Heart right ventricle (tissue), 16 donors: ENCODE data around the gene DHH. TPM values are rescaled to one million over a fixed set of nuclear protein-coding genes. Genes with fewer than 3 reads are reported as not detected.

Experiments
- ATAC-seq, 8 donors: fragments of 200-7000 bp; cut with Tn5 transposase; one replicate each; pipeline ENCODE4 v1.9.1; 2020; ENCODE audit warnings: mild to moderate bottlenecking in 8 of 8, moderate library complexity in 8 of 8, moderate number of reproducible peaks in 1 of 8
- DNase-seq, 2 donors: peaks; one replicate each; pipeline ENCODE4 v3.0.0-alpha.2; 2020
- H3K27ac ChIP-seq, 10 donors: fragments of 200-600 bp; sonication (generic) in 2 of 10; one replicate each; pipeline versions ENCODE4 v1.5.0 to v1.8.0; 2020 to 2022; ENCODE audit warnings: mild to moderate bottlenecking in 3 of 10
- H3K27me3 ChIP-seq, 7 donors: fragments of 200-600 bp; one replicate each; pipeline ENCODE4 v1.8.0; 2021 to 2022; ENCODE audit warnings: mild to moderate bottlenecking in 2 of 7
- H3K36me3 ChIP-seq, 9 donors: fragments of 200-600 bp; sonication (generic) in 1 of 9; one replicate each; pipeline versions ENCODE4 v1.5.0 to v1.8.0; 2020 to 2022; ENCODE audit warnings: mild to moderate bottlenecking in 2 of 9
- H3K4me1 ChIP-seq, 9 donors: fragments of 200-600 bp; sonication (generic) in 1 of 9; one replicate each; pipeline versions ENCODE4 v1.5.0 to v1.8.0; 2020 to 2022; ENCODE audit warnings: mild to moderate bottlenecking in 4 of 9
- H3K4me3 ChIP-seq, 10 donors: fragments of 200-600 bp; sonication (generic) in 2 of 10; one replicate each; pipeline versions ENCODE4 v1.5.0 to v1.8.0; 2020 to 2022; ENCODE audit warnings: mild to moderate bottlenecking in 7 of 10, moderate library complexity in 2 of 10
- H3K9me3 ChIP-seq, 11 donors: fragments of 200-600 bp in 10 of 11; sonication (generic) in 2 of 11; one replicate each; pipeline versions ENCODE4 v1.5.0 to v1.8.0; 2013 to 2022; ENCODE audit warnings: mild to moderate bottlenecking in 2 of 11, control low read depth in 1 of 11, moderate library complexity in 1 of 11
- WGBS, 2 donors: extraction: QIAGEN DNeasy Blood & Tissue Kit; methylation state at CpG; one replicate each; pipeline ENCODE4 v1.1.7; 2013; ENCODE audit warnings: inconsistent platforms in 1 of 2; 5-methylcytosine and 5-hydroxymethylcytosine counted together
- intact Hi-C, 10 donors: fragments of 100-400 bp; cut with DNase I; formaldehyde crosslinking; loops; one replicate each; pipeline versions ENCODE4 v1.11.1 to v1.14.2; 2022
- polyA plus RNA-seq, 2 donors: library from polyadenylated mRNA; stranded (reverse); fragments of 200-250 nt; gene quantifications; one replicate each; pipeline ENCODE4 v1.2.3, GENCODE V29; 2013
- total RNA-seq, 10 donors: library from RNA; stranded (reverse); fragmentation: NEBNext Ultra II Directional in 3 of 10; extraction: Animal tissue kit (Norgen Biotek cat#: 25700) in 3 of 10; gene quantifications; one replicate each; pipeline versions ENCODE4 v1.2.1 to v1.2.4, GENCODE V29; 2021 to 2023
- TF ChIP-seq, protein P1 (sequence below), 9 donors: fragments of 200-600 bp; sonication (generic) in 2 of 9; IDR thresholded peaks; one replicate each; pipeline versions ENCODE4 v1.5.0 to v1.8.0; 2021 to 2022; ENCODE audit warnings: antibody characterized with exemption in 9 of 9, mild to moderate bottlenecking in 5 of 9, moderate library complexity in 1 of 9
- donor health status: Arrhythmogenic right ventricular cardiomyopathy.
- donor health status: ischemic (EF 13 %, LVEDD 7.1; RV severe dilation, severe dysfunction).
- donor health status: healthy with polysubstance abuse.
- donor health status: DM: no; HTN: yes; CAD: no.
- donor health status: DM: no; HTN: no; CAD: no.
- donor health status: ischemic (EF 25% LVEDD 6.9; RV normal size, moderate dysfunction).
- donor health status: ischemic (EF 25% LVEDD 5.7; RV mildly dilated, moderate dysfunction).
- donor health status: healthy.
- donor health status: DM: yes; HTN: yes; CAD: no.
- donor health status: Ischemic cardiomyopathy.
- donor health status: ischemic (EF 35%, LVEDD 5.7; RV mildly dilated, moderate dysfunction).
- donor health status: nonischemic (EF 11% LVEDD 7.7; RV severe dilation, severe dysfunction).
- donor health status: DM: yes; HTN: yes; CAD: no.
- donor health status: PGD.
- donor health status: ischemic (EF 29% LVEDD 5.4; RV normal size, mild dysfunction).
- donor health status: nonischemic (EF 23%, LVEDD 6.1; RV moderate dilation, normal function).

Gene DHH
- total and polyA plus RNA-seq, 12 donors: 0.32 to 1.6 (median 0.74) TPM

- DNase-seq: peak in 1 of 2 donors; percentile 72
- TF ChIP-seq, protein P1, sequence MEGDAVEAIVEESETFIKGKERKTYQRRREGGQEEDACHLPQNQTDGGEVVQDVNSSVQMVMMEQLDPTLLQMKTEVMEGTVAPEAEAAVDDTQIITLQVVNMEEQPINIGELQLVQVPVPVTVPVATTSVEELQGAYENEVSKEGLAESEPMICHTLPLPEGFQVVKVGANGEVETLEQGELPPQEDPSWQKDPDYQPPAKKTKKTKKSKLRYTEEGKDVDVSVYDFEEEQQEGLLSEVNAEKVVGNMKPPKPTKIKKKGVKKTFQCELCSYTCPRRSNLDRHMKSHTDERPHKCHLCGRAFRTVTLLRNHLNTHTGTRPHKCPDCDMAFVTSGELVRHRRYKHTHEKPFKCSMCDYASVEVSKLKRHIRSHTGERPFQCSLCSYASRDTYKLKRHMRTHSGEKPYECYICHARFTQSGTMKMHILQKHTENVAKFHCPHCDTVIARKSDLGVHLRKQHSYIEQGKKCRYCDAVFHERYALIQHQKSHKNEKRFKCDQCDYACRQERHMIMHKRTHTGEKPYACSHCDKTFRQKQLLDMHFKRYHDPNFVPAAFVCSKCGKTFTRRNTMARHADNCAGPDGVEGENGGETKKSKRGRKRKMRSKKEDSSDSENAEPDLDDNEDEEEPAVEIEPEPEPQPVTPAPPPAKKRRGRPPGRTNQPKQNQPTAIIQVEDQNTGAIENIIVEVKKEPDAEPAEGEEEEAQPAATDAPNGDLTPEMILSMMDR (IDR thresholded peaks at IDR 0.05): no peak
- peak overlapping the region in 7 of 10 donors; percentile 5 to 98 (median 24) for H3K4me3 ChIP-seq
- H3K27me3 ChIP-seq: no peaks in the 10 kb centered on the region
- no peaks in the 10 kb centered on the region for H3K9me3 ChIP-seq
- 42 to 48% methylated on average over 7 of the region's 7 CpGs for WGBS, 2 donors
- peak overlapping the region in 6 of 10 donors; percentile 39 to 100 (median 99) for H3K27ac ChIP-seq
- peak; percentile 36 to 63 (median 56) for ATAC-seq
- H3K36me3 ChIP-seq: peaks cover 0 to 45% (median 38%) of the 10 kb centered on the region in 9 donors
- H3K4me1 ChIP-seq: peaks cover 24 to 58% (median 47%) of the 10 kb centered on the region in 9 donors
- intact Hi-C loops: loop anchor here in 3 of 10 donors (2.0 to 5.0 kb wide), 2 partner anchors 34 to 37 kb away; partner anchors contain the start of gene PRKAG1 (in 1 of the 3)
Observed at GRCh38 chr12:49055978-49056754, 38.4 kb downstream of the DHH start.

- ATAC-seq: no peak
- peaks cover 0 to 56% (median 49%) of the 10 kb centered on the region in 9 donors for H3K36me3 ChIP-seq
- no peaks in the 10 kb centered on the region for H3K9me3 ChIP-seq
- intact Hi-C loops: loop anchor here in 2 of 10 donors (5.0 kb wide), 1 partner anchor 33 kb away; no protein-coding TSS in a partner anchor
- H3K4me3 ChIP-seq: no peak overlapping the region
- H3K4me1 ChIP-seq: peaks cover 24 to 55% (median 45%) of the 10 kb centered on the region in 9 donors
- TF ChIP-seq, protein P1 (IDR thresholded peaks at IDR 0.05): no peak
- H3K27me3 ChIP-seq: no peaks in the 10 kb centered on the region
- no peak for DNase-seq
- H3K27ac ChIP-seq: no peak overlapping the region
- 70 to 77% methylated on average over 4 of the region's 4 CpGs for WGBS, 2 donors
Observed at GRCh38 chr12:49055092-49055491, 39.5 kb downstream of the DHH start.

DNA sequence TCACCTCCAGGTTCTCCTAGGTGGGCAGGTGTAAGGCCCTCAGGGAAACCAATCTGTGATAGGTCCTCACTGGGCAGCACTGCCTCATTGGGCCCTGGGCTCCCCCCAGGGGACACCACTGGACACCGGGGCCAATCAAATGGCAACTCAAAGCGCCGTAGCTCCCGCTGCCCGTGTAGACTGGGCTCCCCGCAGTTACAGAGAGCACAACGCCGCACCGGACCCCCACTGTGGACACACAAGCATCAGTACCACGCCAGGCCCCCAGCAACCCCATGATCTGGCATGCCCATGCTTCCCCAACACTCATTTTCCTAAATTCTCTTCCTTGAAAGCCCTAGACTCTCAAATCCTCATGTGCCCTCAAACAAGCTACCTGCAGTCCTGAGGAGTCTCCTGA, 40.1 kb downstream of the DHH start:
- intact Hi-C loops: no loop called here

GRCh38 chr12:49054096-49054495, 40.5 kb downstream of the DHH start:
- Histone ChIP-seq H3K9me3 (no peaks in the 10 kb centered on the region), H3K4me1 (peaks cover 24 to 51% (median 42%) of the 10 kb centered on the region in 9 donors), H3K27ac (no peak overlapping the region), H3K36me3 (peaks cover 4 to 65% (median 59%) of the 10 kb centered on the region in 9 donors), H3K4me3 (no peak overlapping the region), H3K27me3 (no peaks in the 10 kb centered on the region)
- TF ChIP-seq, protein P1 (IDR thresholded peaks at IDR 0.05): no peak
- 93 to 95% methylated on average over 5 of the region's 5 CpGs for WGBS, 2 donors
- intact Hi-C loops: no loop called here
- DNase-seq (no peak), ATAC-seq (no peak)

More for the DNA sequence above, 40.1 kb downstream of the DHH start:
- DNase-seq: no peak
- no peaks in the 10 kb centered on the region for H3K9me3 ChIP-seq
- H3K4me1 ChIP-seq: peaks cover 24 to 55% (median 45%) of the 10 kb centered on the region in 9 donors
- peaks cover 4 to 61% (median 55%) of the 10 kb centered on the region in 9 donors for H3K36me3 ChIP-seq
- H3K4me3 ChIP-seq: no peak overlapping the region
- no peaks in the 10 kb centered on the region for H3K27me3 ChIP-seq
- H3K27ac ChIP-seq: no peak overlapping the region
- TF ChIP-seq, protein P1 (IDR thresholded peaks at IDR 0.05): no peak
- WGBS, 2 donors: 92 to 93% methylated on average over 10 of the region's 10 CpGs
- no peak for ATAC-seq
